ENCODE measurements around the gene TYMS.

TYMS gene

GRCh38 chr18:711657-712400 lies 54.4 kb downstream of the TYMS start:
- DNase-seq, result peak; percentile 70
- peak; percentile 51 for ATAC-seq

DNA sequence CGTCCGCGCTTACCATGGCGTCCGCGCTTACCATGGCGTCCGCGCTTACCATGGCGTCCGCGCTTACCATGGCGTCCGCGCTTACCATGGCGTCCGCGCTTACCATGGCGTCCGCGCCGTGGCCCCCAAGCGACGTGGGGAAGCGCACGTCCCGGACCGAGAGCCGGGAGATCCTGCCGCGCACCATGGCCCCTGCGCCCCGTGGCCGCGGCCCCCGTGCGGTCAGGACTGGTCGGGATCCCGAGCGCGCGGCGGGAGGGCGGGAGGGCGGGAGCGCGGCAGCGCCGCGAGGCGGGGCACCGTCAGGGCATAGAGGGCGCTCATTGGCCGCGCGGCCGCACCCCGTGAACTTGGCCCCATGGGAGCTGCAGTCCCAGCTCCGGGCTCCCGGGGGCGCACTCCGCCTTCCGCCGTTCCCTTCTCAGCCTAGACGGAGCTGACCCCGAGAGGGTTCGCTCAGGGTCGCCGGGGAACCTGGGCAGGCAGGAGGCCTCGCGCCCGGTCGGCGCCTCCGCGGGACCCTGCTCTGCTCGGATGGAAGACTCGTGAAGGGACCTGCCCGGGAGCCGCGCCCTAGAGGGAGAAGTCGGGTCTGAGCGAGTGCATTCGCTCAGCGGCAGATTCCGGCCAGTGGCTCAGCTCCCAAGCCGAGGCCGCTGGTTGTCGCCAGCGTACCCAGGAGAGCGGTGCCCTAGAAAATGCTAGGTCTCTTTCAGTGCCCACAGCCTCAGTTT lies 55.1 kb downstream of the TYMS start, which contains the start of gene ENOSF1:
TSS of gene ENOSF1 (minus strand) at position 230 of the 734 bp plus-strand sequence. CDS start at position 187, 43 bp downstream.
- ATAC-seq, result peak; percentile 84
- peak; percentile 91 for DNase-seq

DNA sequence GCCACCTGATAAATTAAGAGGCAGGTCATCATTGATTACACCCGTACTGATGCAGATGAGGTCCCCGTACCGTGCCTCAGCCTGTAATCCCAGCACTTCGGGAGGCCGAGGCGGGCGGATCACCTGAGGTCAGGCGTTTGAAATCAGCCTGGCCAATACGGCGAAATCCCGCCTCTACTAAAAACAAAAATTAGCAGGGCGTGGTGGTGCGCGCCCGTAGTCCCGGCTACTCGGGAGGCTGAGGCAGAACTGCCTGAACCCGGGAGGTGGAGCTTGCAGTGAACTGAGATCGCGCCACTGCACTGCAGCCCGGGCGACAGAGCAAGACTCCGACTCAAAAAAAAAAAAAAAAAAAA lies 55.7 kb downstream of the TYMS start:
- ATAC-seq, result no peak
- no peak for DNase-seq

- ATAC-seq, result peak; percentile 53
- DNase-seq, result no peak
These were observed 58.2 kb downstream of the TYMS start for GRCh38 chr18:715626-716025.

- DNase-seq (no peak), ATAC-seq (no peak)
These were observed 59.5 kb downstream of the TYMS start for GRCh38 chr18:717003-717402.
